MM.1S (cell line): ENCODE data around the gene SLC2A3.
"Not testable (repeated sequence)": the region's sequence is repeated elsewhere in the genome, so short reads cannot be mapped to it uniquely, and the experiment has no call there.

Experiments
- DNase-seq: peaks from one replicate; pipeline ENCODE4 v3.0.0-alpha.2; 2015
- H2AFZ ChIP-seq: fragments of 300-600 bp; sonication (generic); 2 replicates; pipeline ENCODE4 v1.6.0; 2016; ENCODE audit warnings: antibody characterized with exemption, low read length
- H3F3A ChIP-seq: fragments of 300-600 bp; sonication (generic); 2 replicates; pipeline ENCODE4 v1.6.1; 2016; ENCODE audit warnings: mild to moderate bottlenecking, antibody characterized with exemption, low read length, moderate library complexity, mixed read lengths; ENCODE audit not compliant: insufficient read depth
- H3K27ac ChIP-seq: fragments of 300-600 bp; sonication (generic); 2 replicates; pipeline ENCODE4 v1.5.1; 2016; ENCODE audit warnings: mild to moderate bottlenecking, low read length
- H3K27me3 ChIP-seq: fragments of 300-600 bp; sonication (generic); replicated peaks from 2 replicates; pipeline ENCODE4 v1.6.0; 2016; ENCODE audit warnings: low read length; ENCODE audit not compliant: insufficient read depth
- H3K36me3 ChIP-seq: fragments of 300-600 bp; sonication (generic); replicated peaks from 2 replicates; pipeline ENCODE4 v1.6.1; 2016; ENCODE audit warnings: mild to moderate bottlenecking, low read length, mixed read lengths; ENCODE audit not compliant: insufficient read depth
- H3K4me1 ChIP-seq: fragments of 300-600 bp; sonication (generic); 2 replicates; pipeline ENCODE4 v1.6.1; 2016; ENCODE audit warnings: low read length, mixed read lengths
- H3K4me2 ChIP-seq: fragments of 300-600 bp; sonication (generic); 2 replicates; pipeline ENCODE4 v1.6.0; 2016; ENCODE audit warnings: low read depth, low read length
- H3K4me3 ChIP-seq: fragments of 300-600 bp; sonication (generic); 2 replicates; pipeline ENCODE4 v1.5.1; 2016; ENCODE audit warnings: low read length, mixed read lengths
- H3K79me2 ChIP-seq: fragments of 300-600 bp; sonication (generic); 2 replicates; pipeline ENCODE4 v1.6.1; 2016; ENCODE audit warnings: mixed run types, low read length, mixed read lengths
- H3K9ac ChIP-seq: fragments of 300-600 bp; sonication (generic); 2 replicates; pipeline ENCODE4 v1.6.1; 2016; ENCODE audit warnings: low read length, mixed read lengths
- H3K9me2 ChIP-seq: fragments of 300-600 bp; sonication (generic); replicated peaks from 2 replicates; pipeline ENCODE4 v1.6.1; 2016; ENCODE audit warnings: mild to moderate bottlenecking, low read length, mixed read lengths; ENCODE audit not compliant: insufficient read depth
- H3K9me3 ChIP-seq: fragments of 300-600 bp; sonication (generic); replicated peaks from 2 replicates; pipeline ENCODE4 v1.6.1; 2016; ENCODE audit warnings: mild to moderate bottlenecking, low read length, mixed read lengths; ENCODE audit not compliant: insufficient read depth
- H4K20me1 ChIP-seq: fragments of 300-600 bp; sonication (generic); 2 replicates; pipeline ENCODE4 v1.6.1; 2016; ENCODE audit warnings: mild to moderate bottlenecking, low read length, moderate library complexity, mixed read lengths; ENCODE audit not compliant: insufficient read depth
- CTCF ChIP-seq: fragments of 300-600 bp; sonication (generic); IDR thresholded peaks from 2 replicates; pipeline ENCODE4 v1.5.1; 2016; ENCODE audit warnings: antibody characterized with exemption, low read length, mixed read lengths
- EZH2 ChIP-seq: fragments of 300-600 bp; sonication (generic); optimal IDR thresholded peaks from 2 replicates; pipeline ENCODE3; 2017; ENCODE audit warnings: low read depth, mild to moderate bottlenecking, antibody characterized with exemption, low read length, mixed read lengths
- EZH2phosphoT487 ChIP-seq: fragments of 300-600 bp; sonication (generic); IDR thresholded peaks from 2 replicates; pipeline ENCODE4 v1.6.1; 2018; ENCODE audit warnings: antibody characterized with exemption, low read length

SLC2A3 gene

DNA sequence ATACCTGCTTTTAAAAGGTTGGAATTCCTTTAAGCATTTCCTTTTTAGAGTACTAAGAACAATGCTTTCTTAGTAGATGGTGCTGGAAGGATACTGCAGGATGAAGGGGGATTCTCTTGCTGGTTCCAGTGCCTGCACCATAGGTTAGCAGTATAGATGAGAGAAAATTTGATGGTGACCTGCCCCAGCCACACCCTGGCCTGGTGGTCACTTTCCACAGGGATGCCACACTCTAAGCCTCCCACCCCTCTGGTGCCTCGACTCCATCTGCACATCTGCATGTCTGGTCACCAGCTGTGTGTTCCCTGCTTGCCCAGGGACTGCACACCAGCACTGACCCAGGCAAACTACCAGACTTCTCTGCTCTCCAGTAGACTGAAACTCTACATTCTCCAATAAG lies 19.1 kb downstream of the SLC2A3 start:
- H3K79me2 ChIP-seq: no peaks in the 10 kb centered on the region
- no peak overlapping the region for H3K27ac ChIP-seq
- TF ChIP-seq CTCF: no peak
- TF ChIP-seq EZH2phosphoT487: no peak
- no peak for TF ChIP-seq EZH2
- no peaks in the 10 kb centered on the region for H3K9me2 ChIP-seq
- H2AFZ ChIP-seq: no peak overlapping the region
- no peak overlapping the region for H3K9ac ChIP-seq
- no peaks in the 10 kb centered on the region for H3K36me3 ChIP-seq
- no peaks in the 10 kb centered on the region for H3K4me1 ChIP-seq
- H3K4me3 ChIP-seq: no peak overlapping the region
- no peaks in the 10 kb centered on the region for H3K9me3 ChIP-seq
- H3K27me3 ChIP-seq: no peaks in the 10 kb centered on the region
- H4K20me1 ChIP-seq: no peaks in the 10 kb centered on the region
- no peak for DNase-seq
- H3K4me2 ChIP-seq: no peak overlapping the region
- H3F3A ChIP-seq: no peaks in the 10 kb centered on the region

DNA sequence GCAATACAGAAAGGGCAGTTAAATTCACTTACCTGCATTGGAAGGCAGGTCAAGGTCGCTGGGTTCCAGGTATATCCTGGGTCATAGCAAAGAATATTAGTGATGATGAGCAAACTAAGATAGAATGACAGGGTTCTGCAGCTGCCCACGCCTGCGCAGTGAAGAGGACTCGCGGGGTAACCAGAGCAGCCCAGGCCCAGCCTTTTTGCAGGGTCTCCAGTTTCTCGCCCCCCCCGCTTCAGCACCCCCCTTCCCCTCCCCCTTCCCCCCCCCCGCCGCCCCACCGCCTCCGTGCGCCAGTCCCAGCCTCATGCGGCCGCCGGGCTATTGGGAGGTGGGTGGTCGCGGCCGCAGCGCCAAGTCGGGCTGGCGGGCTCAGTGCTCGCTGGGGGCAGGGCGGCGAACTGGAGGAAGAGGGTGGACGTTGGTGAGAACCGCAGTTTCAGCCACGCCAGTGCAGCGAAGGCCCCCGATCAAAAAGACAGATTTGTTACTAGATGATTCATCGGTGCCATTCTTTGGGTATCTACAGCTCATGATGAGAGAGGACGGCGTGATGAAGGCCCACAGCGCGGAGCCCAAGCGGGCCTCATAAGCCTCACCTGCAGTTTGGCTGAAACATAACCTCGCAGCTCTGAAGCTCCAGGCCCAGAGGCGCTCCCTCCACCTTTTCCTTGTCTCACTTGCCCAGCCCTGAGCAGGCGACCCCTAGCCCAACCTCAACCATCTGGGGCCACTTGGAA lies 20.2 kb downstream of the SLC2A3 start:
- H3K27ac ChIP-seq: no peak overlapping the region
- H3K36me3 ChIP-seq: no peaks in the 10 kb centered on the region
- H2AFZ ChIP-seq: no peak overlapping the region
- H3K79me2 ChIP-seq: no peaks in the 10 kb centered on the region
- H3K4me1 ChIP-seq: no peaks in the 10 kb centered on the region
- no peak overlapping the region for H3K4me3 ChIP-seq
- no peak for TF ChIP-seq EZH2phosphoT487
- no peak for TF ChIP-seq CTCF
- no peak for TF ChIP-seq EZH2
- no peaks in the 10 kb centered on the region for H3K27me3 ChIP-seq
- H3K9me3 ChIP-seq: no peaks in the 10 kb centered on the region
- no peaks in the 10 kb centered on the region for H3K9me2 ChIP-seq
- H4K20me1 ChIP-seq: no peaks in the 10 kb centered on the region
- H3F3A ChIP-seq: no peaks in the 10 kb centered on the region
- H3K9ac ChIP-seq: no peak overlapping the region
- no peak overlapping the region for H3K4me2 ChIP-seq
- no peak for DNase-seq

GRCh38 chr12:7910106-7910505 lies 25.9 kb downstream of the SLC2A3 start:
- not testable (repeated sequence) for H3K4me1 ChIP-seq, DNase-seq

GRCh38 chr12:7907009-7907408 lies 29.0 kb downstream of the SLC2A3 start:
- Histone ChIP-seq H3K27ac (no peak overlapping the region), H3K79me2 (no peaks in the 10 kb centered on the region), H3K4me2 (no peak overlapping the region), H3K27me3 (no peaks in the 10 kb centered on the region), H4K20me1 (no peaks in the 10 kb centered on the region), H3K4me1 (no peaks in the 10 kb centered on the region), H3K9ac (no peak overlapping the region), H3K36me3 (no peaks in the 10 kb centered on the region), H2AFZ (no peak overlapping the region), H3F3A (no peaks in the 10 kb centered on the region), H3K9me3 (no peaks in the 10 kb centered on the region), H3K9me2 (no peaks in the 10 kb centered on the region), H3K4me3 (no peak overlapping the region)
- TF ChIP-seq EZH2phosphoT487 (no peak), CTCF (peak; percentile 8; the same call in 1 of the 2 replicates), EZH2 (no peak)
- no peak for DNase-seq

More at GRCh38 chr12:7910106-7910505, 25.9 kb downstream of the SLC2A3 start:
- H3K4me2 ChIP-seq, H3K27ac ChIP-seq, H3K4me3 ChIP-seq, H3K36me3 ChIP-seq, H3K9ac ChIP-seq, H3K9me2 ChIP-seq, H3F3A ChIP-seq, H3K79me2 ChIP-seq, H2AFZ ChIP-seq, H3K9me3 ChIP-seq, H4K20me1 ChIP-seq, H3K27me3 ChIP-seq: not testable (repeated sequence)

- H3K4me1 ChIP-seq, H3K9me2 ChIP-seq, H4K20me1 ChIP-seq, H3K4me2 ChIP-seq, H3K27me3 ChIP-seq, H3K79me2 ChIP-seq, H3K9ac ChIP-seq, H3K4me3 ChIP-seq, H3K9me3 ChIP-seq, H2AFZ ChIP-seq, H3F3A ChIP-seq, H3K27ac ChIP-seq, H3K36me3 ChIP-seq, DNase-seq: not testable (repeated sequence)
Observed at GRCh38 chr12:7906303-7906702, 29.7 kb downstream of the SLC2A3 start.
